ENCODE measurements around the gene STX4. TPM values are rescaled to one million over a fixed set of nuclear protein-coding genes. Genes with fewer than 3 reads are reported as not detected.

Gene STX4
- total RNA-seq, 1 donor from 2014 or later: 6.6 TPM

GRCh38 chr16:31074814-31075183 is 41.4 kb downstream of the STX4 start:
- Mint-ChIP-seq H3K36me3 (peaks cover 15% of the 10 kb centered on the region), H3K27me3 (ENCODE audit: insufficient read depth, low read depth) (peaks cover 5% of the 10 kb centered on the region), H3K9me3 (no peaks in the 10 kb centered on the region), H3K27ac (peak overlapping the region; percentile 94), H3K4me3 (peak overlapping the region; percentile 98), H3K4me1 (peaks cover 21% of the 10 kb centered on the region)
- Histone ChIP-seq H3K4me2 (peak overlapping the region; percentile 96), H3K9ac (peak overlapping the region; percentile 70), H3F3A (ENCODE audit: low read depth) (peaks cover 24% of the 10 kb centered on the region), H3K27ac (peak overlapping the region; percentile 89), H3K36me3 (no peaks in the 10 kb centered on the region), H4K20me1 (ENCODE audit: low read depth) (peaks cover 30% of the 10 kb centered on the region), H3K9me3 (ENCODE audit: low read depth) (no peaks in the 10 kb centered on the region), H3K4me1 (peaks cover 14% of the 10 kb centered on the region), H3K79me2 (ENCODE audit: low read depth) (peaks cover 64% of the 10 kb centered on the region), H3K4me3 (peak overlapping the region; percentile 77), H2AFZ (replicated peaks) (peak overlapping the region; percentile 77), H3K27me3 (no peaks in the 10 kb centered on the region)
- TF ChIP-seq, protein P1, sequence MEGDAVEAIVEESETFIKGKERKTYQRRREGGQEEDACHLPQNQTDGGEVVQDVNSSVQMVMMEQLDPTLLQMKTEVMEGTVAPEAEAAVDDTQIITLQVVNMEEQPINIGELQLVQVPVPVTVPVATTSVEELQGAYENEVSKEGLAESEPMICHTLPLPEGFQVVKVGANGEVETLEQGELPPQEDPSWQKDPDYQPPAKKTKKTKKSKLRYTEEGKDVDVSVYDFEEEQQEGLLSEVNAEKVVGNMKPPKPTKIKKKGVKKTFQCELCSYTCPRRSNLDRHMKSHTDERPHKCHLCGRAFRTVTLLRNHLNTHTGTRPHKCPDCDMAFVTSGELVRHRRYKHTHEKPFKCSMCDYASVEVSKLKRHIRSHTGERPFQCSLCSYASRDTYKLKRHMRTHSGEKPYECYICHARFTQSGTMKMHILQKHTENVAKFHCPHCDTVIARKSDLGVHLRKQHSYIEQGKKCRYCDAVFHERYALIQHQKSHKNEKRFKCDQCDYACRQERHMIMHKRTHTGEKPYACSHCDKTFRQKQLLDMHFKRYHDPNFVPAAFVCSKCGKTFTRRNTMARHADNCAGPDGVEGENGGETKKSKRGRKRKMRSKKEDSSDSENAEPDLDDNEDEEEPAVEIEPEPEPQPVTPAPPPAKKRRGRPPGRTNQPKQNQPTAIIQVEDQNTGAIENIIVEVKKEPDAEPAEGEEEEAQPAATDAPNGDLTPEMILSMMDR (IDR thresholded peaks at IDR 0.05): no peak
- TF ChIP-seq EZH2phosphoT487 (IDR thresholded peaks at IDR 0.05): no peak
- no peak for TF ChIP-seq EZH2 (IDR thresholded peaks at IDR 0.05)
- DNase-seq (ENCODE audit: low spot score): no peak

- peaks cover 21% of the 10 kb centered on the region for H3K4me1 Mint-ChIP-seq
- H3K36me3 Mint-ChIP-seq: peaks cover 19% of the 10 kb centered on the region
- Histone ChIP-seq H3K4me1 (peaks cover 14% of the 10 kb centered on the region), H3F3A (ENCODE audit: low read depth) (peaks cover 24% of the 10 kb centered on the region), H4K20me1 (ENCODE audit: low read depth) (peaks cover 44% of the 10 kb centered on the region), H3K79me2 (ENCODE audit: low read depth) (peaks cover 48% of the 10 kb centered on the region), H3K36me3 (no peaks in the 10 kb centered on the region), H3K4me2 (no peak overlapping the region), H3K9me3 (ENCODE audit: low read depth) (no peaks in the 10 kb centered on the region), H3K27ac (no peak overlapping the region), H3K4me3 (no peak overlapping the region), H3K27me3 (no peaks in the 10 kb centered on the region), H3K9ac (no peak overlapping the region), H2AFZ (replicated peaks) (no peak overlapping the region)
- TF ChIP-seq EZH2 (IDR thresholded peaks at IDR 0.05): no peak
- TF ChIP-seq, protein P1 (IDR thresholded peaks at IDR 0.05): no peak
- H3K9me3 Mint-ChIP-seq: no peaks in the 10 kb centered on the region
- no peak overlapping the region for H3K27ac Mint-ChIP-seq
- no peak for DNase-seq (ENCODE audit: low spot score)
- H3K27me3 Mint-ChIP-seq (ENCODE audit: insufficient read depth, low read depth): peaks cover 8% of the 10 kb centered on the region
- H3K4me3 Mint-ChIP-seq: peak overlapping the region; percentile 98
Measured at GRCh38 chr16:31076319-31076718, 43.0 kb downstream of the STX4 start.

DNA sequence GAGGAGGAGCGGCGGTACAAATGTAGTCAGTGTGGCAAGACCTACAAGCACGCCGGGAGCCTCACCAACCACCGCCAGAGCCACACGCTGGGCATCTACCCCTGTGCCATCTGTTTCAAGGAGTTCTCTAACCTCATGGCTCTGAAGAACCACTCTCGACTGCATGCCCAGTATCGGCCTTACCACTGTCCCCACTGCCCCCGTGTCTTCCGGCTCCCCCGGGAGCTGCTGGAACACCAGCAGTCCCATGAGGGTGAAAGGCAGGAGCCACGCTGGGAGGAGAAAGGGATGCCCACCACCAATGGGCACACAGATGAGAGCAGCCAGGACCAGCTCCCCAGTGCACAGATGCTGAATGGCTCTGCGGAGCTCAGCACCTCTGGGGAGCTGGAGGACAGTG is 43.7 kb downstream of the STX4 start:
- Histone ChIP-seq H3K79me2 (ENCODE audit: low read depth) (peaks cover 41% of the 10 kb centered on the region), H3K4me2 (no peak overlapping the region), H3F3A (ENCODE audit: low read depth) (peaks cover 24% of the 10 kb centered on the region), H4K20me1 (ENCODE audit: low read depth) (peaks cover 51% of the 10 kb centered on the region), H3K4me1 (peaks cover 9% of the 10 kb centered on the region), H3K27ac (no peak overlapping the region), H3K9ac (no peak overlapping the region), H3K4me3 (no peak overlapping the region), H3K27me3 (no peaks in the 10 kb centered on the region), H3K9me3 (ENCODE audit: low read depth) (no peaks in the 10 kb centered on the region), H2AFZ (replicated peaks) (no peak overlapping the region), H3K36me3 (no peaks in the 10 kb centered on the region)
- no peak for DNase-seq (ENCODE audit: low spot score)
- Mint-ChIP-seq H3K36me3 (peaks cover 19% of the 10 kb centered on the region), H3K27me3 (ENCODE audit: insufficient read depth, low read depth) (peaks cover 12% of the 10 kb centered on the region), H3K27ac (no peak overlapping the region), H3K9me3 (no peaks in the 10 kb centered on the region), H3K4me3 (no peak overlapping the region), H3K4me1 (peaks cover 14% of the 10 kb centered on the region)
- TF ChIP-seq EZH2 (IDR thresholded peaks at IDR 0.05): no peak
- TF ChIP-seq EZH2phosphoT487 (IDR thresholded peaks at IDR 0.05): no peak
- TF ChIP-seq, protein P1 (IDR thresholded peaks at IDR 0.05): no peak
